HG03039 (cell line): ENCODE results near the gene DPEP3.
"Not testable (repeated sequence)": the region's sequence is repeated elsewhere in the genome, so short reads cannot be mapped to it uniquely, and the experiment has no call there.

ENCODE experiments used
- ATAC-seq: cut with Tn5 transposase; IDR thresholded peaks from one replicate; pipeline ENCODE4 v1.9.1; 2021; ENCODE audit warnings: mild to moderate bottlenecking, moderate library complexity; ENCODE audit not compliant: unreplicated experiment

Gene DPEP3

GRCh38 chr16:67945392-67945933, 34.8 kb downstream of the DPEP3 start:
- ATAC-seq = no peak

DNA sequence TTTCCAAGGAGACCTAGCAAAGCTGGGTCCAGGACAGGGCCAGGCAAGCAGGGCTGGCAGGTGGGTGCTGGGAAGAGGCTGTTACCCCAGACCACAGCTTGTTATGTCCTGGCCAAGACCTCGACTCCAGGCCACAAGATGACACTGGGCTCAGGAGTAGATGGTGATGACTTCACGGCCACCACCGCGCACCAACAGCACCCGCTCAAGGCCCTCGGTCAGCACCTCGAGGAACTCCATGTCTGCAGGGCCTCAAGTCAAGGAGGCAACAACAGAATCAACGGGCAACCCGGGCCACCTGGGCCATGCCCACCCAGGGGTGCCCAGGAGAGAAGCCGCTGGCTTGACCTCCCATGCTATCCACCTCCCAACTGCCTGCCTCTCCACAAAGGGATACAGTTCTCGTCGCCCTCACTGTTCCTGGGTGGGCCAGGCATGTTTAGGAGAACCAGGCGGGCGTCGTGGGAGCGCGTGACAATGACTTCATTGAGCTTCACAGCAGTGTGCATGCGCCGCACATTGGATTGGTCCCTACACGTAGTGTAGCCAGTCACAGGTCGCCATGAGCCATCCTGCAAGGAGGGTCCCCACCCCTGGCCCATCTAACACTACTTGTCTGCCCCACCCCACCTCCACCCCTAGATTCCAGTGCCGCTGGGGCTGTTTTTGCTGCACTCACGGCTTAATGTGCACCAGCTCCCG, 35.5 kb downstream of the DPEP3 start:
- no peak for ATAC-seq

DNA sequence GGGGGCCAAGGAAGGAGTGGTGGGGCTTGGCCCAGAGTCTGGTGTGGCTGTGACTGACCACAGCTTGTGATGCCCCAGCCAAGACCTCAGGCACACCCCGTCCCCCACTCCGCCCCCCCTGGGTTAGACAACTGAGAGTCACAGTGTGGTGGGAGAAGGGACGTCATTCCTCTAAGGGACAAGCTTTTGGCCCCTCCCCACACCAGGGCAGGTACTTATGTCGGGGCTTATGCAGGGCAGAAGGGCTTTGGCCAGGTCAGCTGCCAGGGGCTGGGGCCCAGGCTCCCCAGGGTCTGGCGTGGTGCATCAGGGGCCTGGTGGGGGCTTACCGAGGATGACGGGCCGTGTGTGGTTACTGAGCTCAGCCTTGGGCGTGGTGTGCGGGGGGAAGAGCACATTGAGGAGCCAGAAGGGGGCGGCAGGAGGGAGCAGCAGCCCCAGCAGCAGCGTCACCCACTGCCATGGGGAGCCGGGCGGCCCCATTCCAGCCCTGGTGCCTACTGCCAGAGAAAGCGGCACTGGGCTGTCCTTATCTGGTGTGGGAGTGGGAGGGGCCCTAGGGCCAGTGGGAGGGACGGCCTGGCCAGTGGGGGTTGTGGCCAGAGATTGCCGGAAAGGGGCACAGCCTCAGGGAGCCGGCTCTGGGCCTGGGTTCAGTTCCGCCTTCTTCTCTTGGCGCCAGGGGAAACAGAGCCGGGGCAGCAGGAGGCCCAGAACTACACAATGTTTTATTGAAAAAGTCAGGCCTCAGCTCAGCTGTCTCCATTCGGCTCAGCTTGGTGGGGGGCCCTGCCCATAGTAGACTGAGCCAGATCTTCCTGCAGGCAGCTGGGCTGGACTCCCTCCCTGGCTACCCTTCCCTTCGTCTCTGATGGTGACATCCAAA, 36.4 kb downstream of the DPEP3 start, which contains the start of gene LCAT:
LCAT (minus strand) TSS at position 502 of the 886 bp plus-strand sequence; CDS start at position 483, 19 bp downstream.
- ATAC-seq = no peak

DNA sequence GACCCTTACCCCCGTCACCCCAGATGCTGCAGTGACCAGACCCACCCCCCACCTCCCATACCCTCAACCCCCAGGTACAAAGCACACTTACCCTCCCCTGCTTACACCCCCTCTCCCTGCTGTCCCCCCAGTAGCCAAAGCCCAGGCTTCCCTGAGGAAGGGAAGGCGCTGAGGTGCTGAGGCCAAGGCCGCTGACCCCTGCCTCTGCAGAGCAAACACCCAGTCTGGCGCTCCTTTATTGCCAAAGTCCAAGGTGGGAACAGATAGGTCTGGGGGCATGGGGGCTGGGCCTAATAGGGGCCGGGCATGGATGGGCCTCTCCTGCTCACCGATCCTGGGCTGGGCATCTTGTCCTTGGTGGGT, 37.1 kb downstream of the DPEP3 start:
- no peak for ATAC-seq

GRCh38 chr16:67942510-67943255, 37.6 kb downstream of the DPEP3 start:
- ATAC-seq = no peak

- ATAC-seq = no peak
Observed at GRCh38 chr16:67942200-67942509, 38.1 kb downstream of the DPEP3 start.

DNA sequence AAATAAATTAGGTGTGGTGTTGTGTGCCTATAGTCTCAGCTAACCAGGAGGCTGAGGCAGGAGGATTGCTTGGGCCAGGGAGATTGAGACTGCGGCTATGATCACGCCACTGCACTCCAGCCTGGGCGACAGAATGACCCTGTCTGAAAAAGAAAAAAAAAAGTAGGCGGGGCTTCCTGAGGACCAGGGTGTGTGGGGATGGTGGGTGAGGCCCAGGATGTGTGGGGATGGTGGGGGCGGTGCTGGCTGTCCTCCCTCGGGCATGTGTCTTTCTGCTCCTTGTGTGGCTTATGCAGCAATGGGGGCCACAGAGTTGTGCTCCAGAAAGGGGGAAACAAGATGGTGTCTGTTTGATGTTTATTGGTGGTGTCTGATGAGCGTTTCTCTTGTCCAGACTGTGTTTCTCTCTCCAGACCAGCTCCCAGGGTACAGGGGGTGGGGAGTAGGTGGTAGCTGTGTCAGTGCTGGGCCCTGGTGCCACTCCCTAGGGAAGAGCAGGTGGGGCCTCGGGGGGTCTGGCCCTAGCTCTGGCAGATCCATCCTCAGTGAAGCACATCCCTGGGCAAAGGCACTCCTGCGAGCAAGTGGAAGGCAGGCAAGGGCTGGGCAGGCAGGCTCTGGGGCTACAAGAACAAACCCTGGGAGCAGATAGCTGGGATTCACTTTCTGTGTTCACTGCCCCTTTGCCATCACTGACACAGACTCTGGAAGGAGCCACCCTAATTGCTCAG, 38.7 kb downstream of the DPEP3 start:
- no peak for ATAC-seq

GRCh38 chr16:67940446-67941089, 39.7 kb downstream of the DPEP3 start:
- no peak for ATAC-seq

DNA sequence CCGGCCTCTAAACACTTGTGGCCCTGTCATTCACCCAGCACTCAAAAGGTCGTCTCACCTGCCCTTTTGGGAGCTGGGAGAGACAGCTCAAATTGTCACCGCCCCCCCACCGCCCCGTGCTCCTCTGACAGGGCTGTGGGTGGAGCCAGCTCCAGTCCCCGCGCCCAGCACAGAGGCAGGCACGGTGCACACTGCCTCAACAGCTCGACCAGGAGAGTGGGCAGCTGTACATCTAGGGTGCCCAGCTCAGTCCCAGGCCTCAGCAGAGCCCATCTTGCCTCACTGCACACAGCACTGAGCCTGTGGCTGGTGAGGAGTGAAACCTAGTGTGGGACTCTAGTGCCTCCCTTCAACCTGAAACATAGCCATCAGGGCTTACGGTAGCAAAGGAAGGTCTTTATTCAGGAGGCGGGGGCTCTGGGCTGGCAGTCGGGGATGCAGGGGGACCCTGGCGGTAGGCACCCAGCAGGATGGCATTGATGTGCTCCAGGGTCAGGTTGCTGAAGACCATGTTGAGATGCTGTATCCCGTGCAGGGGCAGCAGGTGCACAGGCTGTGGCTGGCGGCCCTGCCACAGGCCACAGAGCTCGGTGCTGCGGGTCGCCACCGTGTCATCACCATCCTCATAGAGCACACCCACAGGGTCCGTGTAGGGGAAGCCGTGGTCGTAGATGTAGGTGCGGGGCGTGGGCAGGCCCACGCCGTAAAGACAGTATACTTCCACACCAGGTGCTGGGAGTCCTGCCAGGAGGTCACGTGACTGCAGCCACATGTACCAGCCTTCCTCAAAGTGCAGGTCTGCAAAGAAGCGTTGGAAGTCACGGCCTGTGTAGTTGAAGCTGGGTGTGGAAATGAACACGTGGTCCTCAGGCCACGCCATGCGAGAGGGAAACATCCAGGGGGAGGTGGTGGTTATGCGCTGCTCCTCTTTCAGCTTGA, 40.5 kb downstream of the DPEP3 start:
- no peak for ATAC-seq

DNA sequence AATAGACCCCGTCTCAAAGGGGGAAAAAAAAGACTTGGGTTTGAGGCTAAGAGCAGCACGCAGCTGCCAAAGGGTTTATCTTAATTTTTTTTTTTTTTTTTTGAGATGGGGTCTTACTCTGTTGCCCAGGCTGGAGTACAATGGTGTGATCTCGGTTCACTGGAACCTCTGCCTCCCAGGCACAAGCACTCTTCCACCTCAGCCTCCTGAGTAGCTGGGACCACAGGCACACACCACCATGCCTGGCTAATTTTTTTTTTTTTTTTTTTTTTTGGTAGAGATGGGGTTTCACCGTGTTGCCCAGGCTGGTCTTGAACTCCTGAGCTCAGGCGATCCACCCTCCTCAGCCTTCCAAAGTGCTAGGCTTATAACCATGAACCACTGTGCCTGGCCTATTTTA, 42.6 kb downstream of the DPEP3 start:
- ATAC-seq = not testable (repeated sequence)

DNA sequence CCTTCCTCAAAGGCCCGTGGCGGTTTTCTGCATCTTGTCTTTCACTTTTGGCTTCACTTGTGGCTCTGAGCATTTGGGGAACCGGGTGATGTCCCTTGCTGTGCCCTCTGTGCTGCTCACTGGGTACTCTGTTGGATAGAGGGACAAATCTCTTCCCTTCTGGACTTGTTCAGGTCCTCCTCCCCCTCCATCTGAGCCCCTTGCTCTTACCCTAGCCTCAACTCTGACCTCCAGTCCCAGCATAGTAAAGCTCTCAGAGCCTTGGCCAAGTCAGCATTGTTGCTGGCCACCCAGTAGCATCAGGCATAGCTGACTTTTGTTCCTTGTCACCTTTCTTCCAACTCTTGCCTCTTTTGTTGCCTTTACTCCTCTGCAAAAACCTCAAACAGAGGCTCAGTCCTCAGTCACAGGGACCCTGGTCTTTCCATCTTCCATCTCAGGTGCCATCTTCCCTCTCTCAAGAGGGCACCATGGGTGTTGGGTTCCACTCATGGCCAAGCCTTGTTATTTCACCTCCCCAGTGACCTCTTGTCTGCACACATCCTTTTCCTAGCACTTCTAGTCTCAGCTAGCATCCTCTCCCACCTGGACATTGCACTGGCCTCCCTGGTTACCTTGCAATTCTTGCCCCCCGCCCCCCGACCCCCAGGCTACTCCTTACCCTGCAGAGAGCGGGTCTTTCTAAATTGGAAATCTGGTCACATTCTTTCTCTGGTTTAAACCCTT, 43.3 kb downstream of the DPEP3 start:
- ATAC-seq = no peak

GRCh38 chr16:67936124-67936879, 44.0 kb downstream of the DPEP3 start, which contains the start of gene PSMB10:
PSMB10 (minus strand) TSS chr16:67936850; CDS start chr16:67936749, 101 bp downstream.
- no peak for ATAC-seq

GRCh38 chr16:67935402-67936123, 44.7 kb downstream of the DPEP3 start:
- peak; percentile 90 for ATAC-seq

DNA sequence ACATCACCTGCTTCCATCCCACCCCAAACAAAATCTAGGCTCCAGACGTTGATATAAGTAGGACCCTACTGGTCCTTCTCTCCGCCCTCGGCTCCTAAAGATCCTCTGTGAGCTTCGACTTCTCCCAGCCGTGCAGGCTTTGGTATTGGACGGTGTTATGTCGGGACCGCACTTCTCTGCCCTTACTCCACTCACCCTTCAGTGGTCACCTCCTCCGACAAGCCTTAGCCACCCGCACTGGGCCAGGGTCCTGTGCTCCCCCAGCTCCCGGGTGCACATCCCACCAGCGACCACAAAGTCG, 45.2 kb downstream of the DPEP3 start:
- no peak for ATAC-seq

DNA sequence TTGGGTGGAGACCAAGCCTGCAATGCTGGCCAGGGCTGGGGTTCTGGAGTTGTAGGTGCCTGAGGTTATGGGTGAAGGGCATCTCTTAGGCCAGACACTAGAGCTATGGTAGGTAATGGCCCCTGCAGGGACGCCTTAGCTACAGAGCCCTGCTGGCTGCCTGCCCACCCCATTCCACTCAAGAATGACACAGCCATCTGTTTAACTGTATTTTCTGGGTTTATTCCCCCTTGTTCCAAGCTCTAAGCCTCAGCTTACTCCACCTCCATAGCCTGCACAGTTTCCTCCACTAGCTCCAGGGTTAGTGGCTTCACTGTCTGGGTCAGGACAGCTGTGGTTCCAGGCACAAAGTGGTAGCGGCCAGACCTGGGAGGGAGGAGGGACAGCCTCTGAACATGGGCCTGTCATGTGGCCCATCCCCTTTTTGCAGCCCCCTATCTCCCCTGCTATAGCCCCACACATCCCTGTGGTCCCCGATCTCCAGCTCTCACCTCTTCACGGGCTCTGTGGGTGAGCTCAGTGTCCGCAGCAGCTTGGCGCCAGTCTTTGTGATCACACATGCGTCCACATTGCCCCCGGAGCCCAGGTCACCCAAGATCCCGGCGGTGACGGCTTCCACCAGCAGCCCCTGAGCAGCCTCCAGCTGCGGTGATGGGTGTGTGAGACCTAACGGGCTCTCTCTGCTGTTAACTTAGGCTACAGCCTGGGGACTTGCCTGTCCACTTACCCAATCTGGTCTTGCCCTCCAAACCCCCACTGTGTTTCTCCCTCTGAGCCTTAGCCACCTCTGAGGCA, 45.8 kb downstream of the DPEP3 start:
- ATAC-seq = no peak

DNA sequence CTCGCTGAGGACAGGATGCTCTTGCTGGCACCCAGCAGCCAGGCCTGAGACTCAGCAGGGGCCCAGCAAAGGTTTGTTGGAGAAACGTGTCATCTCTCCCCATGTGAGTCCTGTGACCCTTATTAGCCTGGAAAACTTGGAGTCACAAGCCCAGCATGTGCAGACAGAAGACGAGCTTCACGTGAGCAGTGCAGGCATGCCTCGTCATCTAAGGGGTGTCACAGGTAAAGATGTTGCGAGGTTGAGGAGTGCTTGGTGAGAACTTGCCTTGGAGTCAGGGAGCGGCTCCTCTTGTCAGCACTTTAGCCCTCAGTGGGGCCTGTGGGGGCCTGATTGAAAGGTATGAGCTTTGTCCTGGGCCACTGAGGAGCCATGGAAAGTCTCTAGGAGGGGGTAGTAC, 46.5 kb downstream of the DPEP3 start:
- ATAC-seq = no peak
